GM21360 (cell line): ENCODE results near the gene PIP5K1A.

Experiments
- ATAC-seq: cut with Tn5 transposase; IDR thresholded peaks from one replicate; pipeline ENCODE4 v1.9.1; 2021; ENCODE audit warnings: mild to moderate bottlenecking, moderate library complexity; ENCODE audit not compliant: unreplicated experiment

PIP5K1A gene

GRCh38 chr1:151288502-151288901 lies 90.2 kb downstream of the PIP5K1A start:
- no peak for ATAC-seq

- ATAC-seq, result no peak
Measured at GRCh38 chr1:151289080-151289935, 91.0 kb downstream of the PIP5K1A start.

- ATAC-seq, result no peak
Measured at GRCh38 chr1:151289991-151290708, 91.8 kb downstream of the PIP5K1A start.

- no peak for ATAC-seq
Measured at GRCh38 chr1:151290709-151291303, 92.5 kb downstream of the PIP5K1A start.

- ATAC-seq, result no peak
Measured at GRCh38 chr1:151292207-151293030, 94.1 kb downstream of the PIP5K1A start.

GRCh38 chr1:151293093-151293492 lies 94.7 kb downstream of the PIP5K1A start:
- ATAC-seq, result no peak

GRCh38 chr1:151294742-151295462 lies 96.5 kb downstream of the PIP5K1A start:
- ATAC-seq, result no peak
